Effector memory CD4-positive, alpha-beta T cell (primary cell): ENCODE measurements around the gene COL28A1.
"Not testable (repeated sequence)": the region's sequence is repeated elsewhere in the genome, so short reads cannot be mapped to it uniquely, and the experiment has no call there.

Experiments used
- DNase-seq, 3 donors: peaks; one replicate each; pipeline ENCODE4 v3.0.0-alpha.2; 2020
- H3K27ac ChIP-seq: 2 replicates; pipeline ENCODE4 v1.7.0; 2013; ENCODE audit warnings: mild to moderate bottlenecking, low read length, moderate library complexity; ENCODE audit not compliant: insufficient read depth, poor library complexity, severe bottlenecking
- H3K27me3 ChIP-seq: replicated peaks from 2 replicates; pipeline ENCODE4 v1.7.0; 2013; ENCODE audit warnings: mild to moderate bottlenecking, low read length; ENCODE audit not compliant: insufficient read depth, control insufficient read depth, poor library complexity, severe bottlenecking
- H3K36me3 ChIP-seq: 2 replicates; pipeline ENCODE4 v1.7.0; 2013; ENCODE audit warnings: mild to moderate bottlenecking, low read length, moderate library complexity; ENCODE audit not compliant: control insufficient read depth, insufficient read depth
- H3K4me1 ChIP-seq: 2 replicates; pipeline ENCODE4 v1.7.0; 2013; ENCODE audit warnings: low read length, mild to moderate bottlenecking; ENCODE audit not compliant: control insufficient read depth, insufficient read depth, poor library complexity, severe bottlenecking
- H3K4me3 ChIP-seq: 2 replicates; pipeline ENCODE4 v1.7.0; 2013; ENCODE audit warnings: low read length, low read depth, mild to moderate bottlenecking; ENCODE audit not compliant: insufficient read depth, poor library complexity, severe bottlenecking
- H3K9me3 ChIP-seq: 2 replicates; pipeline ENCODE4 v1.7.0; 2013; ENCODE audit warnings: mild to moderate bottlenecking, low read length, moderate library complexity; ENCODE audit not compliant: control insufficient read depth

COL28A1 gene

DNA sequence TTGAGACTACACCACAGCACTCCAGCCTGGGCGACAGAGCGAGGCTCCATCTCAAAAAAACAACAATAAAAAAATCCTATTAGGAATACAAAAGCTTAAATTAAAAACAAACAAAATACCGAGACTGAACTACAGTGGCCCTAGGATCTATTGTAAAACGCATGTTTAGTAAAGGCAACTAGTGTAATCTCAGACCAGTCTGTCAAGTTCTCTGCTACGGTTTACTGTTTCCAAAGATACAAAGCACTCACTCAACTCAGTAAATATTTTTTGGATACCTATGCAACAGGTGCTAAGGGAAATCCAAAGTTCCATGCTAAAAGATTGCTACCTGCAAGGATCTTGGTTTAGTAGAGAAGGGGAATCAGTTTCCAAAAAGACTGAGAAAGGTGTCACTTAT lies 27.6 kb upstream of the COL28A1 start:
- Histone ChIP-seq H3K36me3 (no peaks in the 10 kb centered on the region), H3K9me3 (no peaks in the 10 kb centered on the region), H3K27ac (no peak overlapping the region), H3K4me1 (peaks cover 13% of the 10 kb centered on the region), H3K27me3 (no peaks in the 10 kb centered on the region), H3K4me3 (no peak overlapping the region)
- DNase-seq, result no peak

- Histone ChIP-seq H3K27ac (no peak overlapping the region), H3K36me3 (no peaks in the 10 kb centered on the region), H3K27me3 (no peaks in the 10 kb centered on the region), H3K4me3 (no peak overlapping the region), H3K9me3 (no peaks in the 10 kb centered on the region), H3K4me1 (peaks cover 8% of the 10 kb centered on the region)
- DNase-seq, result no peak
Observed at GRCh38 chr7:7562736-7563135, 27.1 kb upstream of the COL28A1 start.

GRCh38 chr7:7561591-7561990 lies 25.9 kb upstream of the COL28A1 start:
- not testable (repeated sequence) for H3K36me3 ChIP-seq, DNase-seq, H3K27me3 ChIP-seq, H3K4me1 ChIP-seq, H3K9me3 ChIP-seq, H3K27ac ChIP-seq, H3K4me3 ChIP-seq

DNA sequence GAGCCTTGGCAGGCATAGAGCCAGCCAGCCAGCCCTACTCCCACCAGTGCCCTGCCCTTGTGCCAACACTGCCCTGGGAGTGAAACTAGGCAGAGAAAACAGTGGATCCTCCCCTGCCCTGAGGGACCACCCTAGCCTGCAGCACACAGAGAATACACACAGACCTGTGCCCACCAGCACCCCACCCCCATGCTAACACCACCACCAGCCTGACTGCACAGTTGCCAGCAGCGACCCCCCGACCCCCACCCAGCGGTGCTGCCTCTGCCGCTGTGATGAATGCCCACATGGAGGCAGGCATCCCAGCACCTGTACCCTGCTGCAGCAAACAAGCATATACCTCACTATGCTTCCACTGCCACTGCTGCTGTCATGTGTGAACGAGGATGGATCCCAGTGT lies 21.6 kb upstream of the COL28A1 start:
- Histone ChIP-seq H3K36me3 (no peaks in the 10 kb centered on the region), H3K27ac (no peak overlapping the region), H3K9me3 (no peaks in the 10 kb centered on the region), H3K4me1 (no peaks in the 10 kb centered on the region), H3K4me3 (no peak overlapping the region), H3K27me3 (no peaks in the 10 kb centered on the region)
- no peak for DNase-seq

- no peak for DNase-seq
- H3K4me3 ChIP-seq, result no peak overlapping the region
- H3K27me3 ChIP-seq, result no peaks in the 10 kb centered on the region
- H3K4me1 ChIP-seq, result no peaks in the 10 kb centered on the region
- no peak overlapping the region for H3K27ac ChIP-seq
- H3K9me3 ChIP-seq, result no peaks in the 10 kb centered on the region
- no peaks in the 10 kb centered on the region for H3K36me3 ChIP-seq
Observed at GRCh38 chr7:7556852-7557251, 21.2 kb upstream of the COL28A1 start.

DNA sequence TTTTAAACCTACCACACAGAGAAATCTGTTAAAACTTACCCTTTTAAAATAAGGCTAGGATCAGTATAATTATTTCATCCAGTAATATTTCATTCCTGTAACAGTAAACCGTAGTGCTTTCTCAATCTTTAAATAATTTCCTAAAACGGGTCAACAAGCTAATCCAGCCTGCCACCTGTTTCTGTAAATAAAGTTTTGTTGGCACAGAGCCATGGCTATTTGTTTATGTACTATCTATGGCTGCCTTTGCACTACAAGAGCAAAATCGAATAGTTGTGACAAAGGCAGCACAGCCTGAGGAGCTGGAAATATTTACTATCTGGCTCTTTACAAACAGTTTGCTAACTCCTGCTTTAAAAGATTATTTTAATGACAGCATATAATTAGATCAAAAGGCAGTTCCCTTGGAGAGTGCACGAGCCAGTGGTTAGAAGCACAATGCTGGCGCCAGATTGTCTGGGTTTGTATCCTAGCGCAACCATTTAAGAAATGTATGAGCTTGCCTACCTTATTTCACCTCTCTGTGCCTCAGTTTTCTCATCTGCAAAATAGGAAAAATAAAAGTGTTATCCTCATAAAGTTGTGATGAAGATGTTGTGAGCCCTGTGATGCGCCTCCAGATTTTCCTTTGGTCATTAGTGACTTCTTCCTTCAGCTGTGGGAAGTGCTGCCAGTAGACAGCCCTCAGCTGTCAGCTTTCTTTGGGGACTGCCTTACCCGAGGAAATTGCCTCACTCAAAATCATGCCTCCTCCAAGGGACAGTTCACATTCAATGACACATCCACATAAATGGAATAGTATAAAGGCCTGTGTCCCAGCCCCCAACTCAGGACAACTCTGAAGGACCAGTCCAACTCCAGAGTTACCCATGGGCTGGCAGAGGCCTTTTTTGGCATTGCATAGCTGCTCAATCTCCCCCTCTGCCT lies 19.2 kb upstream of the COL28A1 start:
- Histone ChIP-seq H3K9me3 (no peaks in the 10 kb centered on the region), H3K36me3 (no peaks in the 10 kb centered on the region), H3K27me3 (no peaks in the 10 kb centered on the region), H3K27ac (no peak overlapping the region), H3K4me1 (no peaks in the 10 kb centered on the region), H3K4me3 (no peak overlapping the region)
- no peak for DNase-seq

DNA sequence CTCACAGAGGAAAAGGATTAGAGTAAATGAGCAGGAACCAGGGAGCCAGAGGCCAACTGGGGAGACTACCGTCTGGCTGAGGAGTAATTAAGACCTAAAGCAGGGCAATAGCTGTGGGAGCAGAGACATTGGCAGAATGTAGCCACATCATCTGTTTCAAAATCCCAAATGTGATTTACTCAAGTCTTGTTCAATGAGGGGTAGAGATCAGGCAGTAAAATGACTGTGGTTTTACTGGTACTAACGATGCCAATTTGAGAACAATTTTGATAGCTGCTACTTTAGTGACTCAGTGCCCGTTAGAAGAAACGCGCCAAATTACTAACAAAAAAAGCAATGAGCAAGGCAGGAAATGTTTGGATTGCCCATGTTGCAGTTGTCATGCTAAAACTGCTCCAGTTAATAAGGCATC lies 18.4 kb upstream of the COL28A1 start:
- H3K4me1 ChIP-seq, result no peaks in the 10 kb centered on the region
- no peak overlapping the region for H3K27ac ChIP-seq

GRCh38 chr7:7553386-7553785 lies 17.7 kb upstream of the COL28A1 start:
- Histone ChIP-seq H3K9me3 (no peaks in the 10 kb centered on the region), H3K4me3 (no peak overlapping the region), H3K36me3 (no peaks in the 10 kb centered on the region), H3K4me1 (no peaks in the 10 kb centered on the region), H3K27me3 (no peaks in the 10 kb centered on the region), H3K27ac (no peak overlapping the region)
- no peak for DNase-seq

More for the DNA sequence above, 18.4 kb upstream of the COL28A1 start:
- Histone ChIP-seq H3K9me3 (no peaks in the 10 kb centered on the region), H3K27me3 (no peaks in the 10 kb centered on the region), H3K36me3 (no peaks in the 10 kb centered on the region), H3K4me3 (no peak overlapping the region)
- DNase-seq, result no peak

- DNase-seq, result no peak
Observed at GRCh38 chr7:7552199-7552598, 16.5 kb upstream of the COL28A1 start.

DNA sequence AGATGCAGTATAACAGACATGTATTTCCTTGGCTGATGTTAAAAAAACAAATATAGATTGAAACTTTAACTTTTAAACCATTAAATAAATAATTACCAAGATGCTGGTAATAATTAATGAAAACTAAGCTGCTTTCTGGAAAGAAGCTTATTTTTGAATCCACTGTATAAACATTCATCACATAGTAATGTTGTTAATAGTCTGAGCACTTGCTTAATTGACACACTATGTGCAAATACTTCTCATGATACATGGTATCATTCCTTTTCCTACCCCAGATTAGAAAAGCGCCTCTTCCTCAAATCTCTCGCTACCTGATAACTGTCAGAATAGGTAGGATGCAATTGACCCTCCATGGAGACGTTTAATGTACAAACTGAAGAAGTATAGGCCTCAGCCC lies 15.0 kb upstream of the COL28A1 start:
- Histone ChIP-seq H3K4me1 (no peaks in the 10 kb centered on the region), H3K27ac (no peak overlapping the region), H3K27me3 (no peaks in the 10 kb centered on the region), H3K36me3 (no peaks in the 10 kb centered on the region), H3K9me3 (no peaks in the 10 kb centered on the region), H3K4me3 (no peak overlapping the region)
- DNase-seq, result no peak

More at GRCh38 chr7:7552199-7552598, 16.5 kb upstream of the COL28A1 start:
- H3K27me3 ChIP-seq, result no peaks in the 10 kb centered on the region
- H3K9me3 ChIP-seq, result no peaks in the 10 kb centered on the region
- no peaks in the 10 kb centered on the region for H3K36me3 ChIP-seq
- H3K27ac ChIP-seq, result no peak overlapping the region
- no peaks in the 10 kb centered on the region for H3K4me1 ChIP-seq
- H3K4me3 ChIP-seq, result no peak overlapping the region
